ENCODE data around the gene PARP14. TPM values are rescaled to one million over a fixed set of nuclear protein-coding genes. Genes with fewer than 3 reads are reported as not detected.
A peak's percentile ranks its signal among the peaks of the same experiment; 100 is the strongest.

Gene PARP14
- polyA plus RNA-seq, 1 donor from 2014 or later = not detected

- Histone ChIP-seq H2AFZ (ENCODE audit: low read depth, low read length) (no peak overlapping the region), H3K79me2 (replicated peaks; ENCODE audit: insufficient read depth, low read length) (no peaks in the 10 kb centered on the region), H4K20me1 (ENCODE audit: insufficient read depth) (no peaks in the 10 kb centered on the region), H3K4me2 (ENCODE audit: low read length) (no peak overlapping the region), H3K9ac (ENCODE audit: low read length) (no peak overlapping the region), H3K4me3 (ENCODE audit: low read length) (no peak overlapping the region), H3K27me3 (ENCODE audit: insufficient read depth, low read depth, low read length) (peaks cover 39% of the 10 kb centered on the region), H3K36me3 (ENCODE audit: insufficient read depth, low read length) (no peaks in the 10 kb centered on the region), H3K9me3 (ENCODE audit: low read length) (peaks cover 4% of the 10 kb centered on the region), H3F3A (ENCODE audit: insufficient read depth, low read length, poor library complexity, severe bottlenecking) (no peaks in the 10 kb centered on the region), H3K27ac (ENCODE audit: low read length) (no peak overlapping the region), H3K9me2 (ENCODE audit: insufficient read depth, low read length) (no peaks in the 10 kb centered on the region)
- TF ChIP-seq MXI1 (conservative IDR thresholded peaks at IDR 0.05; ENCODE audit: poor library complexity, severe bottlenecking) = no peak
- TF ChIP-seq EP300 (conservative IDR thresholded peaks at IDR 0.05; ENCODE audit: poor library complexity, severe bottlenecking) = no peak
- peak; percentile 48 for TF ChIP-seq SMC3 (conservative IDR thresholded peaks at IDR 0.05; ENCODE audit: poor library complexity)
- TF ChIP-seq TAF1 (IDR thresholded peaks at IDR 0.05; ENCODE audit: low read depth) = no peak
- TF ChIP-seq EZH2 (IDR thresholded peaks at IDR 0.05; ENCODE audit: borderline replicate concordance, insufficient read depth, low read length, poor library complexity, severe bottlenecking) = no peak
- TF ChIP-seq, protein P1, sequence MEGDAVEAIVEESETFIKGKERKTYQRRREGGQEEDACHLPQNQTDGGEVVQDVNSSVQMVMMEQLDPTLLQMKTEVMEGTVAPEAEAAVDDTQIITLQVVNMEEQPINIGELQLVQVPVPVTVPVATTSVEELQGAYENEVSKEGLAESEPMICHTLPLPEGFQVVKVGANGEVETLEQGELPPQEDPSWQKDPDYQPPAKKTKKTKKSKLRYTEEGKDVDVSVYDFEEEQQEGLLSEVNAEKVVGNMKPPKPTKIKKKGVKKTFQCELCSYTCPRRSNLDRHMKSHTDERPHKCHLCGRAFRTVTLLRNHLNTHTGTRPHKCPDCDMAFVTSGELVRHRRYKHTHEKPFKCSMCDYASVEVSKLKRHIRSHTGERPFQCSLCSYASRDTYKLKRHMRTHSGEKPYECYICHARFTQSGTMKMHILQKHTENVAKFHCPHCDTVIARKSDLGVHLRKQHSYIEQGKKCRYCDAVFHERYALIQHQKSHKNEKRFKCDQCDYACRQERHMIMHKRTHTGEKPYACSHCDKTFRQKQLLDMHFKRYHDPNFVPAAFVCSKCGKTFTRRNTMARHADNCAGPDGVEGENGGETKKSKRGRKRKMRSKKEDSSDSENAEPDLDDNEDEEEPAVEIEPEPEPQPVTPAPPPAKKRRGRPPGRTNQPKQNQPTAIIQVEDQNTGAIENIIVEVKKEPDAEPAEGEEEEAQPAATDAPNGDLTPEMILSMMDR (IDR thresholded peaks at IDR 0.05; ENCODE audit: poor library complexity, severe bottlenecking) = peak; percentile 57
- peak; percentile 35 for TF ChIP-seq RAD21 (conservative IDR thresholded peaks at IDR 0.05)
- TF ChIP-seq REST (IDR thresholded peaks at IDR 0.05; ENCODE audit: borderline replicate concordance) = no peak
- no peak for TF ChIP-seq POLR2AphosphoS5 (IDR thresholded peaks at IDR 0.05)
These were observed 1.4 kb upstream of the PARP14 start for GRCh38 chr3:122679085-122679881.

- Histone ChIP-seq H3K27me3 (ENCODE audit: insufficient read depth, low read depth, low read length) (peaks cover 39% of the 10 kb centered on the region), H3K9ac (ENCODE audit: low read length) (no peak overlapping the region), H3K9me2 (ENCODE audit: insufficient read depth, low read length) (no peaks in the 10 kb centered on the region), H3K4me3 (ENCODE audit: low read length) (no peak overlapping the region), H3F3A (ENCODE audit: insufficient read depth, low read length, poor library complexity, severe bottlenecking) (no peaks in the 10 kb centered on the region), H3K4me2 (ENCODE audit: low read length) (no peak overlapping the region), H4K20me1 (ENCODE audit: insufficient read depth) (no peaks in the 10 kb centered on the region), H3K36me3 (ENCODE audit: insufficient read depth, low read length) (no peaks in the 10 kb centered on the region), H3K27ac (ENCODE audit: low read length) (no peak overlapping the region), H3K79me2 (replicated peaks; ENCODE audit: insufficient read depth, low read length) (no peaks in the 10 kb centered on the region), H3K9me3 (ENCODE audit: low read length) (peaks cover 4% of the 10 kb centered on the region), H2AFZ (ENCODE audit: low read depth, low read length) (no peak overlapping the region)
- TF ChIP-seq EP300 (conservative IDR thresholded peaks at IDR 0.05; ENCODE audit: poor library complexity, severe bottlenecking) (no peak), REST (IDR thresholded peaks at IDR 0.05; ENCODE audit: borderline replicate concordance) (no peak)
These were observed 661 bp upstream of the PARP14 start for GRCh38 chr3:122679882-122680474.

Data from neural cell (in vitro differentiated cells).